Heart right ventricle (tissue), 16 donors: ENCODE results near the gene ARRDC4. TPM values are rescaled to one million over a fixed set of nuclear protein-coding genes. Genes with fewer than 3 reads are reported as not detected.

ENCODE experiments used
- ATAC-seq, 8 donors: fragments of 200-7000 bp; cut with Tn5 transposase; one replicate each; pipeline ENCODE4 v1.9.1; 2020; ENCODE audit warnings: mild to moderate bottlenecking in 8 of 8, moderate library complexity in 8 of 8, moderate number of reproducible peaks in 1 of 8
- DNase-seq, 2 donors: peaks; one replicate each; pipeline ENCODE4 v3.0.0-alpha.2; 2020
- H3K27ac ChIP-seq, 10 donors: fragments of 200-600 bp; sonication (generic) in 2 of 10; one replicate each; pipeline versions ENCODE4 v1.5.0 to v1.8.0; 2020 to 2022; ENCODE audit warnings: mild to moderate bottlenecking in 3 of 10
- H3K27me3 ChIP-seq, 7 donors: fragments of 200-600 bp; one replicate each; pipeline ENCODE4 v1.8.0; 2021 to 2022; ENCODE audit warnings: mild to moderate bottlenecking in 2 of 7
- H3K36me3 ChIP-seq, 9 donors: fragments of 200-600 bp; sonication (generic) in 1 of 9; one replicate each; pipeline versions ENCODE4 v1.5.0 to v1.8.0; 2020 to 2022; ENCODE audit warnings: mild to moderate bottlenecking in 2 of 9
- H3K4me1 ChIP-seq, 9 donors: fragments of 200-600 bp; sonication (generic) in 1 of 9; one replicate each; pipeline versions ENCODE4 v1.5.0 to v1.8.0; 2020 to 2022; ENCODE audit warnings: mild to moderate bottlenecking in 4 of 9
- H3K4me3 ChIP-seq, 10 donors: fragments of 200-600 bp; sonication (generic) in 2 of 10; one replicate each; pipeline versions ENCODE4 v1.5.0 to v1.8.0; 2020 to 2022; ENCODE audit warnings: mild to moderate bottlenecking in 7 of 10, moderate library complexity in 2 of 10
- H3K9me3 ChIP-seq, 11 donors: fragments of 200-600 bp in 10 of 11; sonication (generic) in 2 of 11; one replicate each; pipeline versions ENCODE4 v1.5.0 to v1.8.0; 2013 to 2022; ENCODE audit warnings: mild to moderate bottlenecking in 2 of 11, control low read depth in 1 of 11, moderate library complexity in 1 of 11
- WGBS, 2 donors: extraction: QIAGEN DNeasy Blood & Tissue Kit; methylation state at CpG; one replicate each; pipeline ENCODE4 v1.1.7; 2013; ENCODE audit warnings: inconsistent platforms in 1 of 2; 5-methylcytosine and 5-hydroxymethylcytosine counted together
- intact Hi-C, 10 donors: fragments of 100-400 bp; cut with DNase I; formaldehyde crosslinking; loops; one replicate each; pipeline versions ENCODE4 v1.11.1 to v1.14.2; 2022
- polyA plus RNA-seq, 2 donors: library from polyadenylated mRNA; stranded (reverse); fragments of 200-250 nt; gene quantifications; one replicate each; pipeline ENCODE4 v1.2.3, GENCODE V29; 2013
- total RNA-seq, 10 donors: library from RNA; stranded (reverse); fragmentation: NEBNext Ultra II Directional in 3 of 10; extraction: Animal tissue kit (Norgen Biotek cat#: 25700) in 3 of 10; gene quantifications; one replicate each; pipeline versions ENCODE4 v1.2.1 to v1.2.4, GENCODE V29; 2021 to 2023
- TF ChIP-seq, protein P1 (sequence below), 9 donors: fragments of 200-600 bp; sonication (generic) in 2 of 9; IDR thresholded peaks; one replicate each; pipeline versions ENCODE4 v1.5.0 to v1.8.0; 2021 to 2022; ENCODE audit warnings: antibody characterized with exemption in 9 of 9, mild to moderate bottlenecking in 5 of 9, moderate library complexity in 1 of 9
- donor health status: Arrhythmogenic right ventricular cardiomyopathy.
- donor health status: ischemic (EF 13 %, LVEDD 7.1; RV severe dilation, severe dysfunction).
- donor health status: healthy with polysubstance abuse.
- donor health status: DM: no; HTN: yes; CAD: no.
- donor health status: DM: no; HTN: no; CAD: no.
- donor health status: ischemic (EF 25% LVEDD 6.9; RV normal size, moderate dysfunction).
- donor health status: ischemic (EF 25% LVEDD 5.7; RV mildly dilated, moderate dysfunction).
- donor health status: healthy.
- donor health status: DM: yes; HTN: yes; CAD: no.
- donor health status: Ischemic cardiomyopathy.
- donor health status: ischemic (EF 35%, LVEDD 5.7; RV mildly dilated, moderate dysfunction).
- donor health status: nonischemic (EF 11% LVEDD 7.7; RV severe dilation, severe dysfunction).
- donor health status: DM: yes; HTN: yes; CAD: no.
- donor health status: PGD.
- donor health status: ischemic (EF 29% LVEDD 5.4; RV normal size, mild dysfunction).
- donor health status: nonischemic (EF 23%, LVEDD 6.1; RV moderate dilation, normal function).

Gene ARRDC4
- total and polyA plus RNA-seq, 12 donors, result 8.2 to 26.4 (median 14.5) TPM

GRCh38 chr15:97947465-97948260 is 12.8 kb upstream of the ARRDC4 start:
- Histone ChIP-seq H3K36me3 (no peaks in the 10 kb centered on the region), H3K27me3 (peaks cover 0 to 16% (median 0%) of the 10 kb centered on the region in 7 donors), H3K27ac (no peak overlapping the region), H3K4me1 (no peaks in the 10 kb centered on the region), H3K9me3 (no peaks in the 10 kb centered on the region), H3K4me3 (no peak overlapping the region)
- TF ChIP-seq, protein P1, sequence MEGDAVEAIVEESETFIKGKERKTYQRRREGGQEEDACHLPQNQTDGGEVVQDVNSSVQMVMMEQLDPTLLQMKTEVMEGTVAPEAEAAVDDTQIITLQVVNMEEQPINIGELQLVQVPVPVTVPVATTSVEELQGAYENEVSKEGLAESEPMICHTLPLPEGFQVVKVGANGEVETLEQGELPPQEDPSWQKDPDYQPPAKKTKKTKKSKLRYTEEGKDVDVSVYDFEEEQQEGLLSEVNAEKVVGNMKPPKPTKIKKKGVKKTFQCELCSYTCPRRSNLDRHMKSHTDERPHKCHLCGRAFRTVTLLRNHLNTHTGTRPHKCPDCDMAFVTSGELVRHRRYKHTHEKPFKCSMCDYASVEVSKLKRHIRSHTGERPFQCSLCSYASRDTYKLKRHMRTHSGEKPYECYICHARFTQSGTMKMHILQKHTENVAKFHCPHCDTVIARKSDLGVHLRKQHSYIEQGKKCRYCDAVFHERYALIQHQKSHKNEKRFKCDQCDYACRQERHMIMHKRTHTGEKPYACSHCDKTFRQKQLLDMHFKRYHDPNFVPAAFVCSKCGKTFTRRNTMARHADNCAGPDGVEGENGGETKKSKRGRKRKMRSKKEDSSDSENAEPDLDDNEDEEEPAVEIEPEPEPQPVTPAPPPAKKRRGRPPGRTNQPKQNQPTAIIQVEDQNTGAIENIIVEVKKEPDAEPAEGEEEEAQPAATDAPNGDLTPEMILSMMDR (IDR thresholded peaks at IDR 0.05), result no peak
- no peak for ATAC-seq
- WGBS, 2 donors, result 86 to 91% methylated on average over 14 of the region's 14 CpGs
- DNase-seq, result no peak
- intact Hi-C loops, result no loop called here

GRCh38 chr15:97953254-97953653 is 7.2 kb upstream of the ARRDC4 start:
- 65 to 71% methylated on average over 6 of the region's 6 CpGs for WGBS, 2 donors

DNA sequence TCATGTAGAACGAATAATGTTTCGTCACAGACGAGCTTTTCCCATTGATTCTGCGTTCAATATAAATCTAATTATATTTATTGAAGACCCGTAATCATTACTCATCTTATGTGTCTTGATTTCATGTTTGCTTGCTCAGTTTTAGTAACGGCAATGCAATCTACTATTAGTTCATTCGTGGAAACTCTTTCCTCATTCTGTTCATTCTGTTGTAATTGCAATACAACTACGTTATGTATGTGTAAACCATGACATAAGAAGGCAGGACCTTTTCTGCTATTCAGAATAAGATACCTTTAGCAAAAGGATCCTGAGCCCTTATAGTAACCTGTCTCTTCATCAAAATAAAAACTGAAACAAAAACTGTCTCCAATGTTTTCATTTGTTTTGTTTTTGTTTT is 6.8 kb upstream of the ARRDC4 start:
- TF ChIP-seq, protein P1 (IDR thresholded peaks at IDR 0.05), result no peak
- intact Hi-C loops, result no loop called here
- no peak for DNase-seq

More at GRCh38 chr15:97953254-97953653, 7.2 kb upstream of the ARRDC4 start:
- Histone ChIP-seq H3K27me3 (peaks cover 0 to 5% (median 0%) of the 10 kb centered on the region in 7 donors), H3K9me3 (no peaks in the 10 kb centered on the region), H3K4me3 (no peak overlapping the region), H3K36me3 (no peaks in the 10 kb centered on the region), H3K4me1 (no peaks in the 10 kb centered on the region), H3K27ac (no peak overlapping the region)
- DNase-seq (no peak), ATAC-seq (no peak)
- TF ChIP-seq, protein P1 (IDR thresholded peaks at IDR 0.05), result no peak
- intact Hi-C loops, result no loop called here

DNA sequence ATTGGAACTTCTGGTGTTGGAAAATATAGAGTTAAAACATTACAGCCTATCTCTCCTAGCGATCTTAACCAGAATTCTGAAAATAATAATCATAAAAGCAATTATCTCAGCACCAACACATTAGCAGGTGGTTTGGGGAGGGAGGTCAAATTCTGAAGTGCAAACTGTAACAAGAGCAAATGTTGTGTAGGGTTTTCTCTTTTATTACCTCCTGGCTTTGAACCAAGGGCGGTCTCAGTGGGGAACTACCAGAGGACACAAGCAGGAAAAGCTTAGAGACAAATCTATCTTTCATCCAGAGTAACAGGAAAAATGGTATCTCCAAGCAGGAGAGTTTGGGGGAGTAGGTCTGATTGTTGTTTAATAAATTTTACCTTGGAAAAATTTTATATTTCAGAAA is 5.5 kb upstream of the ARRDC4 start:
- no peak overlapping the region for H3K4me3 ChIP-seq
- H3K27ac ChIP-seq, result no peak overlapping the region
- 65 to 74% methylated on average over 2 of the region's 2 CpGs for WGBS, 2 donors
- intact Hi-C loops, result no loop called here
- TF ChIP-seq, protein P1 (IDR thresholded peaks at IDR 0.05), result no peak
- no peaks in the 10 kb centered on the region for H3K36me3 ChIP-seq
- no peaks in the 10 kb centered on the region for H3K9me3 ChIP-seq
- peaks cover 0 to 9% (median 4%) of the 10 kb centered on the region in 9 donors for H3K4me1 ChIP-seq
- DNase-seq (no peak), ATAC-seq (no peak)
- peaks cover 0 to 5% (median 0%) of the 10 kb centered on the region in 7 donors for H3K27me3 ChIP-seq

More for the DNA sequence above, 6.8 kb upstream of the ARRDC4 start:
- no peaks in the 10 kb centered on the region for H3K4me1 ChIP-seq
- no peak overlapping the region for H3K27ac ChIP-seq
- H3K27me3 ChIP-seq, result peaks cover 0 to 5% (median 0%) of the 10 kb centered on the region in 7 donors
- no peaks in the 10 kb centered on the region for H3K36me3 ChIP-seq
- ATAC-seq, result no peak
- 91% methylated on average over 8 of the region's 8 CpGs for WGBS, 2 donors
- H3K9me3 ChIP-seq, result no peaks in the 10 kb centered on the region
- no peak overlapping the region for H3K4me3 ChIP-seq
